NCI-H2196 treated with DMSO at 0.1 percent for 48 hours (cell line): Measurements from ENCODE around the gene FNBP1L.
"Not testable (repeated sequence)": the region's sequence is repeated elsewhere in the genome, so short reads cannot be mapped to it uniquely, and the experiment has no call there.

Experiments
- DNase-seq: peaks from one replicate; lab custom pipeline; 2025; ENCODE audit not compliant: unreplicated experiment; lab: John Stamatoyannopoulos, UW

Gene FNBP1L

GRCh38 chr1:93442741-93443140 lies 5.2 kb upstream of the FNBP1L start:
- DNase-seq = no peak

GRCh38 chr1:93443454-93443853 lies 4.5 kb upstream of the FNBP1L start:
- DNase-seq = no peak

DNA sequence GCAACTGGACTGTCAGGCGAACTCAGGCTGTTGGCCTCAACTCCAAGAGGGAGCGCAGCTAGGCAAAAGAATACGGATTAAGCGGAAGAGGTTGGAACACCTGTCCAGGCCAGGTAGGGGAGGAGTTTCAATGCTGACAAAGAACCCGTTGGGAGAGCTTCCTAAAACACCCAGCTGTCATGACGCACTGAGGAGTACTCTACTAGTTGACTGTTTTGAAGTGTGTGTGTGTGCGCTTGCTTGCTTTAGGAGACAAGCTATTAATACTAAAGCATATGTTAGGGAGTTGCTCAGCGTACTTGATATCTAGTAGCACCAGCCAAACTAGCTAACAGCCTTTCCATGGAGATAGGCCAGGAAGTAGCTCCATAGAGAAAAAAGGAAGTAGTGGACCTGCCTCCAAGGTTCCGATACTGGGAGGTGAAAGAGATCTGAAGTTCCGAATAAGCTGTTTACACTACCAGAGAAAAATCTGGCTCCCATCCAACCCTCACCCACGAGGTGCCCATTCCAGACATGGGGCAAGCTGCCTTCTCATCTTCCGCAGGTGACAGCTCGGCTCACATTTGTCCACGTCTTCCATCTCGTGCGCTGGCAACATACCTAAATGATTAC lies 974 bp upstream of the FNBP1L start:
- DNase-seq = peak; percentile 72

- no peak for DNase-seq
Measured at GRCh38 chr1:93448292-93448982, 519 bp downstream of the FNBP1L start.

DNA sequence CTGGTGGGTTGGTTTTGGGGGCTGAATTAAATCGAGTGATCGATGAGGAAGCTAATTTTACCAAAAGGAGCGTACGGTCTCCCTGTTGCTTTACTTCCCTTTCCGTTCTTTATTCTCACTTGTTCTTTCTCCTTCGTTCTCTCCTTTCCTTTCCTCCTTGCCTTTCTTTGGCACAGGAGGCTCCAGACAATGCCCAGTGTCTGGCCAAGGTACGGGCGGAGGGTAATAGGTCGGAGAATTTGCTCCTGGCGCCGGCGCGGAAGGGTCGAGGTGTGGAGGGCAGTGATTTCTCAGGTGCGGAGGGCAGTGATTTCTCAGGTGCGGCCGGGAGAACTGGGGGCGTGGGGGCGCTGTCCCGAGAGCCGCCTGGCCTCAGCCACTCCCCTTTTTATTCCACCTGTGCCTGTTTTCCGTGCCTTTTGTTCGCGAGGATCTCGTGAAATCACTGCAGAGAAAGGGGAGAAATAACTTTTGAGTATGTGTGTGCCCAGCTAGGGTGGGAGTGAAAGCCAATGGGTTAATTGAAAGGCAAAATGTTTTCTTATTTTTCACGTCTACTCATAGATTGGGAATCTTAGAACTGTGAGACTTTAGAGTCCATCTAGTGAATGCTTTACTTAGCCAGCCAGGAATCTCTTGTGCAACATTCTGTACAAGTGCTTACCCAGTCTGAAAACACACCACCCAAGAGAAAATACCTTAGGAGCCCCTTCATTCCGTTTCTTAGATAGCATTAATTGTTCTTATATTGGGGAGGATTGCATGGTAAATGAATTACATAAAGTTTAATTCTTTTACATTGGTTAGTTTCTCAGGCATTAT lies 1.3 kb downstream of the FNBP1L start:
- DNase-seq = no peak

- DNase-seq = no peak
Measured at GRCh38 chr1:93450321-93450720, 2.4 kb downstream of the FNBP1L start.

DNA sequence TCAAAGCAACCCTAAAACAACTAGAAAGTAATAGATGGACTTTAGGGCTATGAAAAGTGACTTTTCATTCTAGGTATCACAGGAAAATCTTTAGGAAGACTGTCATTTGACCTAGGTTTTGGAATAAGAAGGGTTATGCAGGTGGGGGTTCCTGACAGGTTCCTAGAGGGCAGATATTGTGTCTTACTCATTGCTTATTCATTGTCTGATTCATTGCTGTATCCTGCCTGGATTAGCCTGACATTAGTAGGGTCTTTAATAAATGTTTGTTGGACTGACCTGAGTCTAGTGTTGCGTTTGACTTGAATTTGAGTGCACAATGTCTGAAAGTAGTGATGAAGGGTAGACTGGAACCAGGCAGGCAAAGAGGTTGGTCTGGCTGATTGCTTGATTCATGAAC lies 6.0 kb downstream of the FNBP1L start:
- DNase-seq = no peak

DNA sequence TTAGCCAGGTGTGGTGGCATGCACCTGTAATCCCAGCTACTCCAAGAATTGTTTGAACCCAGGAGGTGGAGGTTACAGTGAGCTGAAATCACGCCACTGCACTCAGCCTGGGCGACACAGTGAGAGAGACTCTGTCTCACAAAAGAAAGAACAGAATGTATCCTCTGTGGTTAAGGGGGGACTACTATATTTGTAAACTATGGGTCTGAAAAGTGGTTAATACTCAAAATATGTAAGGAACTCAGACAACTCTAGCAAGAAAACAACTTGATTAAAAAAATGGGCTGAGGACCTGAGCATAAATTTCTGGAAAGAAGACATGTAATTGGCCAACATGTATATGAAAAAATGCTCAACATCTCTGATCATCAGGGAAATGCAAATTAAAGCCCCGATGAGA lies 11.2 kb downstream of the FNBP1L start:
- no peak for DNase-seq

DNA sequence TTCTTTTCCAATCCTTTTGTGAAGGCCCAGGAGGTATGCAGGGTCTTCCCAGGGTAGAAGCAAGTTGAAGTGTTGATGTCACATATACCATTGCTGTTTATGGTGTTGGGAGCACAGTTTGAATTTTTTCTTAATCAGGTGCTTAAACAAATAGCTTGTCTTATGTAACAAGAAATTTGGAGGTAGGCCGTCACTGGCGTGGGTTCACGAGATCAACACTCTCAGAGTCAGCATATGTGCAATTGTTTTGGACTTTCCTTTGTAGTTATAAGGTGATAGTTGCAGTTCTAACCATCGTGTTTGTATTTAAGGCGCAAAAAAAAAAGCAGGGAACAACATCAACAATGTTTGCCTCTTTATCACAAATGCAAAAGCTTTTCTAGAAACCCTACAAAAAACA lies 13.3 kb downstream of the FNBP1L start:
- DNase-seq = no peak

DNA sequence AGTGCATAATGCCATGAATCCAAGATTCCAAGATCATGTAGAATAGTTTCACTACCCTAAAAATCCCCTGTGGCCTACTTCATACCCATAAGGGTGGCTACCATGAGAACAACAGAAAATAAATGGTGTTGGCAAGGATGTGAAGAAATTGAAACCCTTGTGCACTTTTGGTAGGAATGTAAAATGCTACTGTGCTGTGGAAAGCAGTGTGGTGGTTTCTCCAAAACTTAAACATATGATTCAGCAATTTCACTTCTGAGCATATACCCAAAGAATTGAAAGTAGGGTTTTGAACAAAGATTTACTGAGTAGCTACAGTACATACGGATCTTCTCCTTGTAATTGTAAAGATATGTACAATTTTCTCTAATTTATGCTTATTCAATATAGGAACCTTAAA lies 16.0 kb downstream of the FNBP1L start:
- DNase-seq = no peak

- not testable (repeated sequence) for DNase-seq
Measured at GRCh38 chr1:93465371-93466082, 17.6 kb downstream of the FNBP1L start.

DNA sequence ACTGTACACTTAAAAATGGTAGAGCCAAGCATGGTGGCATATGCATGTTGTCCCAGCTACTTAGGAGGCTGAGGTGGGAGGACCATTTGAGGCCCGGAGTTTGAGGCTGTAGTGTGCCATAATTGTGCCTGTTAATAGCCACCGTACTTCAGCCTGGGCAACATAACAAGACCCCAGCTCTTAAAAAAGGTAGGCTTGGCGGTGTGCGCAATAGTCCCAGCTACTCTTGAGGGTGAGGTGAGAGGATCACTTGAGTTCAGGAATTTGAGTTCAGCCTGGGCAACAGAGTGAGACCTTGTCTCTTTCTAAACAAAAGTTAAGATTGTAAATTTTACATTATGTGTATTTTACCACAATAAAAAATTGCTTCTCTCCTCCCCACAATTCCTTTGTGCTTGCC lies 19.7 kb downstream of the FNBP1L start:
- no peak for DNase-seq

- DNase-seq = no peak
Measured at GRCh38 chr1:93468662-93469061, 20.7 kb downstream of the FNBP1L start.

- not testable (repeated sequence) for DNase-seq
Measured at GRCh38 chr1:93469223-93469622, 21.3 kb downstream of the FNBP1L start.

- no peak for DNase-seq
Measured at GRCh38 chr1:93471284-93471683, 23.4 kb downstream of the FNBP1L start.

DNA sequence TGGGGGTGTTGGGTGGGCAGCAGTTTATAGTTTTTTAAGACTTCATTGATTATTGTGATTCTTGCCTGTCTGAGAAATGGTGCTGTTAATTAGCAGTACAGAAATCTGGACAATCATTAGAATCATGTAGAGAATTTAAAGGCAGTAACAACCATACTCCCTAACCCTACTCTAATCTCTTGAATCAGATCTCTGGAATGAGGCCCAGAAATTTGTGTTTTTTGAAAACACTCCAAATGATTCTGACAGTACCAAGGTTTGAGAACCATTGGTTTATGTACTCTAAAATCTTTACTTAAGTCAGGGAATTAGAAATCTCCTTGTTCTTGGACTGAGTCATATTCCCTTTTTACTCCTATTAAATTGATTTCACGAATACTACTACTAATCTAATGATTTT lies 24.0 kb downstream of the FNBP1L start:
- DNase-seq = no peak

GRCh38 chr1:93474321-93474720 lies 26.4 kb downstream of the FNBP1L start:
- no peak for DNase-seq

- DNase-seq = no peak
Measured at GRCh38 chr1:93475681-93476080, 27.8 kb downstream of the FNBP1L start.

- DNase-seq = not testable (repeated sequence)
Measured at GRCh38 chr1:93479133-93479745, 31.3 kb downstream of the FNBP1L start.

- not testable (repeated sequence) for DNase-seq
Measured at GRCh38 chr1:93481899-93482298, 34.0 kb downstream of the FNBP1L start.

DNA sequence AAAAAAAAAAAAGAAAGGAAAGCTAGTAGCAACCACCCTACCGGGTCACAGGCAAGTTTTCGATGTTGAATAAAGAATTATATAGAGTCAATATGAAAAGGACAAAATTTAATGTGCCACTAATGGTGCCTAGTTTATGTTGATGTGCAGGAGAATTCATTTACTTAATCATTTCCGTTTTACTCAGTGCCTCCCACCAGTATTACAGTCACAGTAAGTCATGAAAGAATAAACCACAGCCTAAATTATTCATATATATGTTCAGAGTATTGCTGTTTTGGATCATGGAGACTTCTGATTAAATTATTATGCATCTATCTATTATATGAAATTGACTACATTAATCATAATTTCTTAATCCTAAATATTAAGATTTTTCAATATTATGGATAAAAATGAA lies 35.3 kb downstream of the FNBP1L start:
- DNase-seq = no peak
